Measurements from ENCODE around the gene LIN37.

LIN37 gene

DNA sequence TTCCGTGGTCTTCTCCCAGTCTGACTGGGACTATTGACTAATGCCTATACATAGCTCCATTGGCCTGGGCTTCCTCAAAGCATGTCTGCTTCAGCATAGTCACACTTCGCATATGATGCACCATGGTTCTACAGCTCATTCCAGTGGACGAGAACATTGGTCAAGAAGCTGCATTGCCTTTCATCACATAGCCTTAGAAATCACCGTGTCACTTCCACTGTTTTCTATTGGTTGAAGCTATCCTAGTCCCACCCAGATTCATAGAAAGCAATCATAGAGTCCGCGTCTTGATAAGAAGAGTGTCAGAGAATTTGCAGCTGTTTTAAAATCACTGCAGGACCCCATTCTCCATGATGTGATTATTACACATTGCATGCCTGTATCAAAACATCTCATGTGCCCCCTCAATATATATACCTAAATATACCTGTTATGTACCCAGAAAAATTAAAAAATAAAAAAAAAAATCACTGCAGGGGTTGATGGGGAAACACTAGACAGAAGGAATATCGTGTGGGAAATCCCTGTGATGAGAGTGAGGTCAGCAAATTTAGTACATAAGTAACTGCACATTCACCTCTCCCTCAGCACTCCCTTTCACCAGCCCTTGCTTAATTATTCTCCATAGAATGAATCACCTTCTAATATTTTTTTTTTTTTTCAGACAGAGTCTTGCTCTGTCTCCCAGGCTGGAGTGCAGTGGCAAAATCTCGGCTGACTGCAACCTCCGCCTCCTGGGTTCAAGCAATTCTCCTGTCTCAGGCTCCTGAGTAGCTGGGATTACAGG lies 24.8 kb downstream of the LIN37 start:
- H3K4me3 ChIP-seq (ENCODE audit: low read depth, low read length) = no peak overlapping the region
- TF ChIP-seq, protein P1, sequence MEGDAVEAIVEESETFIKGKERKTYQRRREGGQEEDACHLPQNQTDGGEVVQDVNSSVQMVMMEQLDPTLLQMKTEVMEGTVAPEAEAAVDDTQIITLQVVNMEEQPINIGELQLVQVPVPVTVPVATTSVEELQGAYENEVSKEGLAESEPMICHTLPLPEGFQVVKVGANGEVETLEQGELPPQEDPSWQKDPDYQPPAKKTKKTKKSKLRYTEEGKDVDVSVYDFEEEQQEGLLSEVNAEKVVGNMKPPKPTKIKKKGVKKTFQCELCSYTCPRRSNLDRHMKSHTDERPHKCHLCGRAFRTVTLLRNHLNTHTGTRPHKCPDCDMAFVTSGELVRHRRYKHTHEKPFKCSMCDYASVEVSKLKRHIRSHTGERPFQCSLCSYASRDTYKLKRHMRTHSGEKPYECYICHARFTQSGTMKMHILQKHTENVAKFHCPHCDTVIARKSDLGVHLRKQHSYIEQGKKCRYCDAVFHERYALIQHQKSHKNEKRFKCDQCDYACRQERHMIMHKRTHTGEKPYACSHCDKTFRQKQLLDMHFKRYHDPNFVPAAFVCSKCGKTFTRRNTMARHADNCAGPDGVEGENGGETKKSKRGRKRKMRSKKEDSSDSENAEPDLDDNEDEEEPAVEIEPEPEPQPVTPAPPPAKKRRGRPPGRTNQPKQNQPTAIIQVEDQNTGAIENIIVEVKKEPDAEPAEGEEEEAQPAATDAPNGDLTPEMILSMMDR (IDR thresholded peaks at IDR 0.05; ENCODE audit: control insufficient read depth, extremely low read depth, insufficient read depth) = no peak
- DNase-seq (ENCODE audit: low read depth) = no peak

DNA sequence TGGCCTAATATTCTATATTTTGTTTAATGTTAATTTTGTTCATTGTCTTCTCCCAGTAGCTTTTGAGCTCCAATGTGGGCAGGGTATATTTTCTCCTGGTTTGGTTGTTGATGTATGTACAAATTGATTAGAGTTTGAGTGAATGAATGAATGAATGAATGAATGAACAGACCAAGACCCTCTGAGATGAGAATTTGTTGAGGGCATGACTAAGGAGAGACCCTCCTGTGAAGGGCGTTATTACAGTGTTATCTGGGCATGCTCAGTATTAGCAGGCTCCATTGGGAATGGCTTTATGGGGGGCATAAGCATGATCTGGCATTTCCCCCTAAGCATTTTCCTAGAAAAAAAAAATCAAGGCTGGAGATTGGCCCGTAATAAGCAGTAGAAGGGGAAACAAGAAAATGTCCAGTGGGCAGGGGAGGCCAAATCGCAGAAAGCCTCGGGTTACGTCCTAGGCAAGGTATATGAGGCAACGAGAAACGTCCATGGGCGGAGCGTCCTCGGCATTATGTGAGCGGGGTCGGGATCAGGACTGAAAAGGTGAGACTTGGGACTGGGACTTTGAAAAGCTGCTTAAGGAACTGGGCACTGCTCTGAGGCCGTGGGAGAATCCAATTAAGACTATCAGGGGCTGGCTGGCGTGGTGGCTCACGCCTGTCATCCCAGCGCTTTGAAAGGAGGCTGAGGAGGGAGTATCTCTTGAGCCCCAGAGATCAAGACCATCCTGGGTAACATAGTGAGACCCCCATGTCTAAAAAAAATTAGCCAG lies 26.1 kb downstream of the LIN37 start:
- TF ChIP-seq, protein P1 (IDR thresholded peaks at IDR 0.05; ENCODE audit: control insufficient read depth, extremely low read depth, insufficient read depth) = no peak
- peak overlapping the region; percentile 69 for H3K4me3 ChIP-seq (ENCODE audit: low read depth, low read length)
- DNase-seq (ENCODE audit: low read depth) = no peak

DNA sequence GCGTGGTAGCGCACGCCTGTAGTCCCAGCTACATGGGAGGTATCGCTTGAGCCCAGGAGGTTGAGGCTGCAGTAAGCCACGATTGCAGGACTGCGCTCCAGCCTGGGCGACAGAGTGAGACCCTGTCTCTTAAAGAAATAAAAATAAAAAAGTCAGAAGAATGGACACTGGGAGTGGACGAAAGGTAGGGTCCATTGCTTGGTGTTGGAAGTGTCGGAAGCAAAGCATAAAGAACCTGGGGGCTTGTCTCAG lies 26.6 kb downstream of the LIN37 start:
- TF ChIP-seq, protein P1 (IDR thresholded peaks at IDR 0.05; ENCODE audit: control insufficient read depth, extremely low read depth, insufficient read depth) = no peak
- no peak for DNase-seq (ENCODE audit: low read depth)
- peak overlapping the region; percentile 69 for H3K4me3 ChIP-seq (ENCODE audit: low read depth, low read length)

DNA sequence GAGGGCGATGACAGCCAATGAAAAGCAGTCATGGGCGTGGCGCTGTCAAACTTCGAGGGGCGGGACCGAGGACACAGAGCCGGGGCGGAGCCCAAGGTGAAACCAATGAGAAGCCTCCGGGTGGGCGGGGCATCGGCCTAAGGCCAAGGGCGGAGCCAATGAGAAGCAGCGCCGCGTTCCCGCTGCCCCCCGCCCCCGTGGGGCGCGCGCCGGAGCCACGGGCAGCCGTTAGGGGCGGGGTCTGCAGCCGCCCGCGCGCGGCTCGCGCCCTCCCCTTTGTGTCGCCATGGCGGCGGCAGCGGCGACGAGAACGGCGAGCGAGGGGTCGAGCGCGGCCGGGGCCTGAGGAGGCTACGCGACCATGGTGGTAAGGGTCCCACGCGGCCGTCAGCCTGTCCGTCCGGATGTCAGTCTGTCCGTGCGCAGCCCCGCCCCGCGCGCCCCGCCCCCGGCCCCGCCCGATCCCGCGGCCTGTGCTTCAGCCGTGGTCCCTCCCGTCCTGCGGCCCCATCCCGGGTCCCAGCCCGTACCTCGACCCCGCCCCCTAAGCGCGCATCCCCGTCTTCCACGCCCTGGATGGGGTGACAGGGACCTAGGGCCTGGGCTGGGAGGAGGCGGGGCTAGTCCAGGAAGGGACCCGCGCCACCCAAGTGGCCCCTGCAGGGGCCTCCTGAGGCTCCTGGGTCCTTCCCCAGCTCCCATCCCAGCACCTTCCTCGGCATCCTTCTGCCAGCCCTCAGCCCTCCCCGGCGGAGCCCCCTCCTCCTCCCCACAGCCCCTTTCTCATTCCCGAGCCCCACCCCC lies 27.1 kb downstream of the LIN37 start, which contains the start of gene ARHGAP33:
Gene ARHGAP33, plus strand, starts transcription at position 267 of the 804 bp plus-strand sequence. Its CDS starts 95 bp downstream, at position 362.
- H3K4me3 ChIP-seq (ENCODE audit: low read depth, low read length) = peak within 1 kb of the TSS; percentile 69
- TF ChIP-seq, protein P1 (IDR thresholded peaks at IDR 0.05; ENCODE audit: control insufficient read depth, extremely low read depth, insufficient read depth) = no peak
- peak; percentile 85 for DNase-seq (ENCODE audit: low read depth)

DNA sequence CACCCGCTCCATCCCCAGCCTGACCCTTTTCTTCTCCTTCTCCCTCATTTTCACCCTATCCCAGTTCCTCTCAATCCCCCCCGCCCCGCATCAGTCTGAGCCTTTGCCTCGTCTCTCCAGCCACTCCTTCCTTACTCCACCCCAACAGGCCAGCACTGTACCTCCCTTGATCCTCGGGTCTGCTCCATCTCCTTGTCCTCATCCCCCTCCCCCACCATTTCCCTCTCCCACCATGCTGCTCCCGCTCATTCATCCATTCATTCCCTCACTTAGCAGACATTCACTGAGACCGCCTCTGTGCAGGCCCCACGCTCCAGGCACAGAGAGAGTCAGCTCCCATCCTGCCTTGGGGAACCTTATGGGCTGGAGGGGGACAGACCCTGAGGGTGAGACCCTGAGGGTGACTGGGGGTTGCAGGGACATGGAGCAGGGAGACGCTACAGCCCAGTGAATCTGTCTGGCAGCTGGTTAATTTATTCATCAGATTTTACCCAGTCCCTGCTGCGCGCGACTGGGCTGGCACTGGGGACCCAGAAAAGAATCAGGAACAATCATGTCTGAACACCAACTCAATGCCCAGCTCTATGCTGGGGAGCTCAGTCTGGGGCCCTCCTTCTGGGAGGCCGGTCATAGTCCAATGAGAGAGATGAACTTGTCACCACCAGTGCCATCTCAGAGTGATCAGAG lies 27.9 kb downstream of the LIN37 start:
- DNase-seq (ENCODE audit: low read depth) = no peak
- TF ChIP-seq, protein P1 (IDR thresholded peaks at IDR 0.05; ENCODE audit: control insufficient read depth, extremely low read depth, insufficient read depth) = no peak
- H3K4me3 ChIP-seq (ENCODE audit: low read depth, low read length) = peak overlapping the region; percentile 69

DNA sequence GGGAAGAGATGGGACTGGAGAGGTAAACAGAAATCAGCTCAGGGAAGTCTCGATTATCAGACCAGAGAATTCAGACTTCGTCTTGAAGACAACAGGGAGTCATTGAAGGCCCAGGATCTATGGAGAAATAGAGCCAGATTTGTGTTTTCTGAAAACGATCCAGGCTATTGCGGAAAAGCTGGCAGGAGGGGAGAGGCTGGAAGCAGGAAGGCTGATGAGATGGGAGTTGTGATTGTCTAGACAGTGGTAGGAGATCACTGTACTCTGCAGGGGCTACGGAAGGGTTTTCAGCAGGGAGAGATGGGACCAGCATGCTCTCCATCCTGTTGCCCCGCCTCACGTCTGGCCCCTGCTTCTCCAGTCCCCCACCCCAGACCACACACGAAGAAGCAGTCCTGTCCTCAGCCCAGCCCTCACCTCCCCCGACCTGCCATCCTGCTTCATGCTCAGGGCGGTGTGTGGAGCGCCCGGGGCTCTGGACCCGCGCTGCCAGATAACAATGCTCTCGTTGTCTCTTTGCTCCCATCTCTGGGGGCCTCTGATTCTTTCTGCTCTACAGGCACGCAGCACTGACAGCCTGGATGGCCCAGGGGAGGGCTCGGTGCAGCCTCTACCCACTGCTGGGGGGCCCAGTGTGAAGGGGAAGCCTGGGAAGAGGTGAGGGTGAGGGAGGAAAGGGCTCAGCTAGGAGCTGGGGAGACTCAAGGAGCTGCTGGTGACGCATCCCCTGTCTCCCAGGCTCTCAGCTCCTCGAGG lies 28.9 kb downstream of the LIN37 start:
- no peak for DNase-seq (ENCODE audit: low read depth)
- TF ChIP-seq, protein P1 (IDR thresholded peaks at IDR 0.05; ENCODE audit: control insufficient read depth, extremely low read depth, insufficient read depth) = no peak
- H3K4me3 ChIP-seq (ENCODE audit: low read depth, low read length) = no peak overlapping the region

Data from LNCaP clone FGC (cell line).